ENCODE data around the gene CFAP221.

- TF ChIP-seq POLR2A (IDR thresholded peaks at IDR 0.05) (no peak), CTCF (IDR thresholded peaks at IDR 0.05) (no peak)
Observed at GRCh38 chr2:119697290-119698020, 153.2 kb downstream of the CFAP221 start.

All from body of pancreas (tissue), 4 donors.